Testis (tissue), 3 donors: ENCODE data around the gene IL22. TPM values are rescaled to one million over a fixed set of nuclear protein-coding genes. Genes with fewer than 3 reads are reported as not detected.

ENCODE experiments used
- DNase-seq: peaks from one replicate; pipeline ENCODE4 v3.0.0-alpha.2; 2019
- H3K27ac ChIP-seq, 2 donors: fragments of 200-600 bp; sonication (generic); one replicate each; pipeline ENCODE4 v1.5.1; 2019
- H3K27me3 ChIP-seq: fragments of 200-600 bp; sonication (generic); one replicate; pipeline ENCODE4 v1.5.1; 2019
- H3K36me3 ChIP-seq: fragments of 200-600 bp; sonication (generic); one replicate; pipeline ENCODE4 v1.5.1; 2017; ENCODE audit warnings: low read depth; ENCODE audit errors: missing control alignments
- H3K4me1 ChIP-seq: fragments of 200-600 bp; sonication (generic); one replicate; pipeline ENCODE4 v1.5.1; 2019
- H3K4me3 ChIP-seq, 2 donors: fragments of 200-600 bp; sonication (generic); one replicate each; pipeline ENCODE4 v1.5.1; 2017 to 2019
- H3K9me3 ChIP-seq: fragments of 200-600 bp; sonication (generic); one replicate; pipeline ENCODE4 v1.5.1; 2017
- CTCF ChIP-seq, 3 experiments: fragments of 450-650 bp in 2 of 3; fragments of 200-600 bp in 1 of 3; sonication (generic) in 1 of 3; IDR thresholded peaks; one replicate each; pipeline ENCODE4 v1.5.1; 2016 to 2019; ENCODE audit warnings: antibody characterized with exemption in 3 of 3, mild to moderate bottlenecking in 2 of 3, moderate library complexity in 1 of 3
- POLR2A ChIP-seq: fragments of 450-650 bp; IDR thresholded peaks from one replicate; pipeline ENCODE4 v1.6.1; 2017; ENCODE audit warnings: antibody characterized with exemption, mild to moderate bottlenecking, moderate library complexity
- WGBS, 2 donors: methylation state at CpG; one replicate each; pipeline ENCODE4 v1.1.5; 2018; 5-methylcytosine and 5-hydroxymethylcytosine counted together
- intact Hi-C: fragments of 100-400 bp; cut with DNase I; formaldehyde crosslinking; loops from one replicate; pipeline ENCODE4 v1.15.1; 2023; ENCODE audit warnings: low total_unique reads
- polyA plus RNA-seq: library from polyadenylated mRNA; stranded (reverse); fragments of 350-450 nt; fragmentation: Illumina TruSeq; extraction: RNeasy Lipid Tissue Mini Kit (QIAGEN cat#74804); gene quantifications from one replicate; pipeline ENCODE4 v1.2.3, GENCODE V29; 2014; ENCODE audit warnings: low read depth, low replicate concordance; ENCODE audit not compliant: insufficient read depth
- total RNA-seq, 2 donors: library from RNA; depleted of rRNA; stranded (reverse); fragments of >200 nt; gene quantifications; one replicate each; pipeline ENCODE4 v1.2.3, GENCODE V29; 2016

Gene IL22
- total and polyA plus RNA-seq, 3 donors from 2014 or later, result not detected

- Histone ChIP-seq H3K9me3 (no peaks in the 10 kb centered on the region), H3K27ac (no peak overlapping the region), H3K4me3 (no peak overlapping the region), H3K36me3 (no peaks in the 10 kb centered on the region), H3K4me1 (peaks cover 10% of the 10 kb centered on the region), H3K27me3 (no peaks in the 10 kb centered on the region)
- WGBS, 2 donors, result 79 to 85% methylated on average over 9 of the region's 9 CpGs
- no peak for DNase-seq
- intact Hi-C loops, result no loop called here
- TF ChIP-seq POLR2A (no peak), CTCF (IDR thresholded peaks at IDR 0.05) (no peak)
Observed at GRCh38 chr12:68292151-68292943, 38.9 kb upstream of the IL22 start.

GRCh38 chr12:68291396-68292036 lies 38.1 kb upstream of the IL22 start:
- 90 to 92% methylated on average over 3 to 4 of the region's 4 CpGs for WGBS, 2 donors
- no peaks in the 10 kb centered on the region for H3K9me3 ChIP-seq
- no peak overlapping the region for H3K4me3 ChIP-seq
- no peak for DNase-seq
- peaks cover 13% of the 10 kb centered on the region for H3K4me1 ChIP-seq
- intact Hi-C loops, result no loop called here
- no peak for TF ChIP-seq POLR2A
- no peak for TF ChIP-seq CTCF (IDR thresholded peaks at IDR 0.05)
- no peaks in the 10 kb centered on the region for H3K27me3 ChIP-seq
- no peak overlapping the region for H3K27ac ChIP-seq
- no peaks in the 10 kb centered on the region for H3K36me3 ChIP-seq

GRCh38 chr12:68290126-68290525 lies 36.7 kb upstream of the IL22 start:
- H3K9me3 ChIP-seq, result no peaks in the 10 kb centered on the region
- TF ChIP-seq CTCF (IDR thresholded peaks at IDR 0.05) (no peak), POLR2A (no peak)
- 85 to 90% methylated on average over 6 of the region's 6 CpGs for WGBS, 2 donors
- no peaks in the 10 kb centered on the region for H3K27me3 ChIP-seq
- H3K36me3 ChIP-seq, result no peaks in the 10 kb centered on the region
- H3K27ac ChIP-seq, result no peak overlapping the region
- intact Hi-C loops, result no loop called here
- DNase-seq, result no peak
- peaks cover 21% of the 10 kb centered on the region for H3K4me1 ChIP-seq
- no peak overlapping the region for H3K4me3 ChIP-seq

DNA sequence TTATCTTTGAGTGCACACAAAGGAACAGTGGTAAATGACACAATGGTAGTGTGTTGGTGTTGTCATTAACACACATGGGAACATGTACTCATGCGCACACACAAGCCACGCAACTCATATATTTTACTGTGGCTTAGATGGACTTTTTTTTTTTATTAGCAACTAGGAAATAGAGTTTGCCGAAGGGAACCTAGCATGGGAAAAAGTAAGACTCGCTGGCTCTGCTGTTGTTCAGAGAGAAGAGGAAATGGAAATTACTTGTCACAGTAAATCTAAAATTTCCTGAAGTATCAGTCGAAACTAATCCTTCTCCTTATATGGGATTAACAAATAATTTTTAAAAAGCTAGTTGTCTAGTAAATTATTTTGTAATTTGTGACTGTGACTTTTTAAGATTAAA lies 33.7 kb upstream of the IL22 start:
- 76 to 78% methylated on average over 5 of the region's 5 CpGs for WGBS, 2 donors
- TF ChIP-seq POLR2A, result no peak
- no peak for TF ChIP-seq CTCF (IDR thresholded peaks at IDR 0.05)
- intact Hi-C loops, result no loop called here
- Histone ChIP-seq H3K27me3 (no peaks in the 10 kb centered on the region), H3K9me3 (no peaks in the 10 kb centered on the region), H3K36me3 (no peaks in the 10 kb centered on the region), H3K4me3 (no peak overlapping the region), H3K27ac (no peak overlapping the region), H3K4me1 (peaks cover 12% of the 10 kb centered on the region)
- DNase-seq, result no peak
